IMR-90 (cell line): ENCODE results near the gene SLC25A44.

ENCODE experiments used
- CEBPB ChIP-seq: IDR thresholded peaks from 2 replicates; pipeline ENCODE4 v1.6.1; 2012; ENCODE audit warnings: low read depth, low read length, improper control_type of control experiment
- CHD1 ChIP-seq: IDR thresholded peaks from 2 replicates; pipeline ENCODE4 v1.6.1; 2012; ENCODE audit warnings: low read depth, low read length, improper control_type of control experiment
- CTCF ChIP-seq: conservative IDR thresholded peaks from 2 replicates; pipeline ENCODE4 v1.5.1; 2012; ENCODE audit warnings: mild to moderate bottlenecking, low read depth, low read length, improper control_type of control experiment
- FOS ChIP-seq: fragments of 150-350 bp; IDR thresholded peaks from 2 replicates; pipeline ENCODE4 v1.6.1; 2016; ENCODE audit warnings: low read depth, low read length
- MAFK ChIP-seq: IDR thresholded peaks from 2 replicates; pipeline ENCODE4 v1.6.1; 2012; ENCODE audit warnings: low read depth, low read length, improper control_type of control experiment
- MAZ ChIP-seq: IDR thresholded peaks from 2 replicates; pipeline ENCODE4 v1.6.1; 2012; ENCODE audit warnings: low read depth, mild to moderate bottlenecking, low read length, improper control_type of control experiment, moderate library complexity, borderline replicate concordance
- MXI1 ChIP-seq: IDR thresholded peaks from 2 replicates; pipeline ENCODE4 v1.6.1; 2012; ENCODE audit warnings: low read depth, mild to moderate bottlenecking, low read length, moderate library complexity, borderline replicate concordance
- NFE2L2 ChIP-seq: fragments of 150-350 bp; IDR thresholded peaks from 2 replicates; pipeline ENCODE4 v1.6.1; 2016; ENCODE audit warnings: low read depth, mild to moderate bottlenecking, low read length
- POLR2A ChIP-seq: IDR thresholded peaks from 2 replicates; pipeline ENCODE4 v1.6.1; 2012; ENCODE audit warnings: mild to moderate bottlenecking, low read depth, low read length
- RAD21 ChIP-seq: IDR thresholded peaks from 2 replicates; pipeline ENCODE4 v1.6.1; 2012; ENCODE audit warnings: low read length, improper control_type of control experiment
- RFX5 ChIP-seq: IDR thresholded peaks from 2 replicates; pipeline ENCODE4 v1.8.0; 2012; ENCODE audit warnings: low read depth, mild to moderate bottlenecking, low read length, moderate library complexity
- USF2 ChIP-seq: fragments of 150-350 bp; IDR thresholded peaks from 2 replicates; pipeline ENCODE4 v1.6.1; 2017; ENCODE audit warnings: mild to moderate bottlenecking, antibody characterized with exemption, low read length, low read depth

GRCh38 chr1:156221986-156222692 is 28.2 kb downstream of the SLC25A44 start:
- TF ChIP-seq CTCF (no peak), USF2 (no peak), RAD21 (no peak), CEBPB (no peak), NFE2L2 (no peak), FOS (no peak), MAFK (no peak), MXI1 (no peak), POLR2A (no peak), RFX5 (no peak), CHD1 (no peak), MAZ (no peak)
